Activated B cell treated with CpG ODN at 0.5 μM for 24 hours (primary cell): Measurements from ENCODE around the gene ZAR1L. TPM values are rescaled to one million over a fixed set of nuclear protein-coding genes. Genes with fewer than 3 reads are reported as not detected.
A peak's percentile ranks its signal among the peaks of the same experiment; 100 is the strongest.
"Not testable (repeated sequence)": the region's sequence is repeated elsewhere in the genome, so short reads cannot be mapped to it uniquely, and the experiment has no call there.

ENCODE experiments used
- ATAC-seq: fragments of 200-7000 bp; cut with Tn5 transposase; one replicate; pipeline ENCODE4 v1.10.0; 2021; ENCODE audit warnings: low read depth, mild to moderate bottlenecking, moderate library complexity
- CTCF ChIA-PET: fragments of 350-600 bp; sonication (Branson Sonifier 250); formaldehyde crosslinking; loops from one replicate; lab custom pipeline; 2021; ENCODE audit warnings: antibody characterized with exemption; lab: Charles Lee
- POLR2A ChIA-PET: fragments of 350-600 bp; sonication (Branson Sonifier 250); formaldehyde crosslinking; loops from one replicate; lab custom pipeline; 2021; ENCODE audit warnings: antibody characterized with exemption; lab: Charles Lee
- DNase-seq: peaks from one replicate; pipeline ENCODE4 v3.0.0; 2022
- H3K27ac Mint-ChIP-seq: one replicate; pipeline ENCODE4 v1.8.0; 2020; ENCODE audit warnings: mixed read lengths
- H3K27me3 Mint-ChIP-seq: one replicate; pipeline ENCODE4 v1.8.0; 2021; ENCODE audit warnings: mixed read lengths
- H3K36me3 Mint-ChIP-seq: one replicate; pipeline ENCODE4 v1.8.0; 2021; ENCODE audit warnings: low read depth, mixed read lengths
- H3K4me1 Mint-ChIP-seq: one replicate; pipeline ENCODE4 v1.8.0; 2021; ENCODE audit warnings: mixed read lengths
- H3K4me3 Mint-ChIP-seq: one replicate; pipeline ENCODE4 v1.8.0; 2020; ENCODE audit warnings: mild to moderate bottlenecking, mixed read lengths
- H3K9me3 Mint-ChIP-seq: one replicate; pipeline ENCODE4 v1.8.0; 2020; ENCODE audit warnings: mixed read lengths
- CTCF ChIP-seq: fragments of 200-600 bp; IDR thresholded peaks from one replicate; pipeline ENCODE4 v1.8.0; 2022; ENCODE audit warnings: antibody characterized with exemption, mild to moderate bottlenecking
- intact Hi-C: fragments of 100-400 bp; cut with micrococcal nuclease; formaldehyde crosslinking; loops from one replicate; pipeline ENCODE4 v1.15.1; 2024
- total RNA-seq: library from RNA; stranded (reverse); gene quantifications from 2 replicates; pipeline ENCODE4 v1.2.3, GENCODE V29; 2022

The ZAR1L gene
- total RNA-seq: not detected in 2 replicates

- intact Hi-C loops: loop anchor here (1.0 to 10.0 kb wide), 11 partner anchors 113 to 1502 kb away; partner anchors contain the start of genes B3GLCT, FRY, N4BP2L1 and N4BP2L2
- Mint-ChIP-seq H3K4me1 (peaks cover 14% of the 10 kb centered on the region), H3K36me3 (peaks cover 11% of the 10 kb centered on the region), H3K9me3 (no peaks in the 10 kb centered on the region), H3K27me3 (no peaks in the 10 kb centered on the region), H3K4me3 (peak within 1 kb of the TSS; percentile 94), H3K27ac (peak within 1 kb of the TSS; percentile 100)
- ChIA-PET POLR2A (interaction anchor here (0.6 to 3.8 kb wide), 29 partner anchors 9 to 1287 kb away, joined by 3 to 64 read pairs (median 4); partner anchors contain the start of genes FRY, N4BP2L1, N4BP2L2 and PDS5B), CTCF (interaction anchor here (0.7 to 4.1 kb wide), 9 partner anchors 10 to 1228 kb away, joined by 3 to 17 read pairs (median 3); partner anchors contain the start of genes N4BP2L1 and PDS5B)
- no peak for TF ChIP-seq CTCF
- ATAC-seq (peak; percentile 88), DNase-seq (peak; percentile 80)
These were observed at the start of gene ZAR1L, which contains the start of gene BRCA2 for GRCh38 chr13:32315238-32316027. ZAR1L (minus strand) TSS chr13:32315363; CDS start chr13:32311925, 3,438 bp downstream. BRCA2 (plus strand) TSS chr13:32315508; CDS start chr13:32316461, 953 bp downstream.

GRCh38 chr13:32362574-32362973, 47.4 kb upstream of the ZAR1L start:
- CTCF ChIA-PET: no interaction called here
- ATAC-seq (no peak), DNase-seq (no peak)
- H3K4me1 Mint-ChIP-seq: no peaks in the 10 kb centered on the region
- peaks cover 9% of the 10 kb centered on the region for H3K36me3 Mint-ChIP-seq
- no peak overlapping the region for H3K27ac Mint-ChIP-seq
- intact Hi-C loops: no loop called here
- no peak for TF ChIP-seq CTCF
- no peaks in the 10 kb centered on the region for H3K9me3 Mint-ChIP-seq
- H3K4me3 Mint-ChIP-seq: no peak overlapping the region
- POLR2A ChIA-PET: no interaction called here
- no peaks in the 10 kb centered on the region for H3K27me3 Mint-ChIP-seq

GRCh38 chr13:32355935-32356334, 40.8 kb upstream of the ZAR1L start:
- H3K27ac Mint-ChIP-seq, H3K36me3 Mint-ChIP-seq, H3K9me3 Mint-ChIP-seq, DNase-seq, H3K4me3 Mint-ChIP-seq, intact Hi-C loops, H3K27me3 Mint-ChIP-seq, POLR2A ChIA-PET, H3K4me1 Mint-ChIP-seq, CTCF ChIA-PET, ATAC-seq: not testable (repeated sequence)

- ChIA-PET CTCF (no interaction called here), POLR2A (no interaction called here)
- Mint-ChIP-seq H3K9me3 (no peaks in the 10 kb centered on the region), H3K4me3 (no peak overlapping the region), H3K4me1 (no peaks in the 10 kb centered on the region), H3K36me3 (peaks cover 15% of the 10 kb centered on the region), H3K27ac (no peak overlapping the region), H3K27me3 (no peaks in the 10 kb centered on the region)
- intact Hi-C loops: no loop called here
- TF ChIP-seq CTCF: no peak
- ATAC-seq: peak; percentile 34
- no peak for DNase-seq
These were observed 38.9 kb upstream of the ZAR1L start for GRCh38 chr13:32354040-32354439.

GRCh38 chr13:32350839-32351441, 35.8 kb upstream of the ZAR1L start:
- H3K27ac Mint-ChIP-seq, H3K4me3 Mint-ChIP-seq, intact Hi-C loops, POLR2A ChIA-PET, CTCF ChIA-PET, DNase-seq, H3K4me1 Mint-ChIP-seq, H3K9me3 Mint-ChIP-seq, ATAC-seq, H3K27me3 Mint-ChIP-seq: not testable (repeated sequence)
- peaks cover 18% of the 10 kb centered on the region for H3K36me3 Mint-ChIP-seq

GRCh38 chr13:32347651-32348050, 32.5 kb upstream of the ZAR1L start:
- CTCF ChIA-PET: no interaction called here
- POLR2A ChIA-PET: no interaction called here
- no peak for DNase-seq
- Mint-ChIP-seq H3K36me3 (peaks cover 16% of the 10 kb centered on the region), H3K27ac (no peak overlapping the region), H3K4me3 (no peak overlapping the region), H3K27me3 (no peaks in the 10 kb centered on the region), H3K9me3 (no peaks in the 10 kb centered on the region), H3K4me1 (no peaks in the 10 kb centered on the region)
- TF ChIP-seq CTCF: no peak
- intact Hi-C loops: no loop called here
- ATAC-seq: no peak
